GM19043 (cell line): ENCODE measurements around the gene FAM98B.
A peak's percentile ranks its signal among the peaks of the same experiment; 100 is the strongest.

Experiments
- ATAC-seq: cut with Tn5 transposase; IDR thresholded peaks from one replicate; pipeline ENCODE4 v1.9.1; 2021; ENCODE audit warnings: low read depth; ENCODE audit not compliant: unreplicated experiment

The FAM98B gene

GRCh38 chr15:38504680-38505467 lies 50.9 kb downstream of the FAM98B start:
- ATAC-seq, result no peak

GRCh38 chr15:38506997-38507396 lies 53.1 kb downstream of the FAM98B start:
- no peak for ATAC-seq

GRCh38 chr15:38507570-38507969 lies 53.6 kb downstream of the FAM98B start:
- ATAC-seq, result no peak

- no peak for ATAC-seq
These were observed 54.7 kb downstream of the FAM98B start for GRCh38 chr15:38508647-38509046.

- ATAC-seq, result no peak
These were observed 55.2 kb downstream of the FAM98B start for GRCh38 chr15:38509152-38509551.

GRCh38 chr15:38512901-38513300 lies 59.0 kb downstream of the FAM98B start:
- no peak for ATAC-seq

- peak; percentile 71 for ATAC-seq
These were observed 60.7 kb downstream of the FAM98B start for GRCh38 chr15:38514601-38515000.

- no peak for ATAC-seq
These were observed 62.7 kb downstream of the FAM98B start for GRCh38 chr15:38516626-38517025.

- ATAC-seq, result no peak
These were observed 63.5 kb downstream of the FAM98B start for GRCh38 chr15:38517312-38517975.

- no peak for ATAC-seq
These were observed 64.2 kb downstream of the FAM98B start for GRCh38 chr15:38518084-38518483.

- ATAC-seq, result no peak
These were observed 66.1 kb downstream of the FAM98B start for GRCh38 chr15:38520035-38520434.

- ATAC-seq, result no peak
These were observed 67.4 kb downstream of the FAM98B start for GRCh38 chr15:38521316-38521715.

- ATAC-seq, result no peak
These were observed 69.0 kb downstream of the FAM98B start for GRCh38 chr15:38522922-38523321.

GRCh38 chr15:38524156-38524555 lies 70.2 kb downstream of the FAM98B start:
- no peak for ATAC-seq

GRCh38 chr15:38525489-38525888 lies 71.6 kb downstream of the FAM98B start:
- no peak for ATAC-seq

- ATAC-seq, result no peak
These were observed 72.2 kb downstream of the FAM98B start for GRCh38 chr15:38526158-38526557.

GRCh38 chr15:38528294-38528693 lies 74.4 kb downstream of the FAM98B start:
- no peak for ATAC-seq

GRCh38 chr15:38530113-38530512 lies 76.2 kb downstream of the FAM98B start:
- ATAC-seq, result no peak

GRCh38 chr15:38531509-38531908 lies 77.6 kb downstream of the FAM98B start:
- ATAC-seq, result no peak

- ATAC-seq, result no peak
These were observed 78.8 kb downstream of the FAM98B start for GRCh38 chr15:38532728-38533127.

GRCh38 chr15:38533416-38533915 lies 79.5 kb downstream of the FAM98B start:
- ATAC-seq, result no peak

GRCh38 chr15:38533926-38534325 lies 80.0 kb downstream of the FAM98B start:
- ATAC-seq, result no peak
